GM20431 (cell line): ENCODE data around the gene ZNF805.
"Not testable (repeated sequence)": the region's sequence is repeated elsewhere in the genome, so short reads cannot be mapped to it uniquely, and the experiment has no call there.

Source experiments
- in situ Hi-C: fragments of 300-500 bp; cut with MseI, MboI; formaldehyde crosslinking; loops from one replicate; pipeline ENCODE4 v1.15.0; 2020; ENCODE audit warnings: low sequenced_read_pairs; ENCODE audit not compliant: unreplicated experiment

ZNF805 gene

DNA sequence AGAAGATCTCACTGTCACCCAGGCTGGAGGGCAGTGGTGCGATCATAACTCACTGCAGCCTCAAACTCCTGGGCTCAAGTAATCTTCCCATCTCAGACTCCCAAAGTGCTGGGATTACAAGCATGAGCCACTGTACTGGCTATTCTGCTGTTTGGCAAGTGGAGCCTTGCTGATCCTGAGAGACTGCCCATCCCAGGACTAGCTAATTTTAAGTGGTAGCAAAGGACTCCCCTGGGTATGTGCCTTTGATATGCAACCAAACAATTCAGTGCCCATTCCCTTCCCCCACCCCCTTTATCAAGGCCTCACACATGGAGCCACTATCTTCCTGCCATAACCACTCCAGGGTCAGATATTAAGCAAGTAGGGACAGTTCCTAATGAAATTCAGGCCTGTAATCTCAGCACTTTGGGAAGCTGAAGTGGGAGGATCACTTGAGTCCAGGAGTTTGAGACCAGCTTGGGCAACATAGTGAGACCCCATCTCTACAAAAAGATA is 22.9 kb downstream of the ZNF805 start:
- in situ Hi-C loops, result no loop called here

- in situ Hi-C loops, result no loop called here
Observed at GRCh38 chr19:57267291-57267690, 26.9 kb downstream of the ZNF805 start.

GRCh38 chr19:57269515-57270250 is 29.3 kb downstream of the ZNF805 start:
- in situ Hi-C loops, result no loop called here

DNA sequence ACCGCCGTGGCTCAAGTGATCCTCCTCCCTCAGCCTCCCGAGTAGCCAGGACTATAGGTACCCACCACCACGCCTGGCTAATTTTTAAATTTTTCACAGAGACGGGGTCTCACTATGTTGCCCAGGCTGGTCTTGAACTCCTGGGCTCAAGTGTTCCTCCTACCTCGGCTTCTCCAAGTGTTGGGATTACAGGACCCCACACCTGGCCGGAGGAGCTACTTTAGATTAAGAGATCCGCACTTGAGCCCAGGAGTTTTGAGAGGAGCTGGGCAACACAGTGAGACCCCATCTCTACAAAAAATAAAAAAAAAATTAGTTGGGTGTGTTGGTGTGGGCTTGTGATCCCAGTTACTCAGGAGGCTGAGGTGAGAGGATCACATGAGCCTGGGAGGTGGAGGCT is 30.8 kb downstream of the ZNF805 start:
- in situ Hi-C loops, result no loop called here

GRCh38 chr19:57273014-57273413 is 32.6 kb downstream of the ZNF805 start:
- in situ Hi-C loops, result no loop called here

GRCh38 chr19:57276430-57276829 is 36.0 kb downstream of the ZNF805 start:
- in situ Hi-C loops, result no loop called here

- in situ Hi-C loops, result not testable (repeated sequence)
Observed at GRCh38 chr19:57278481-57278880, 38.0 kb downstream of the ZNF805 start.

GRCh38 chr19:57279418-57280164 is 39.2 kb downstream of the ZNF805 start:
- in situ Hi-C loops, result no loop called here

DNA sequence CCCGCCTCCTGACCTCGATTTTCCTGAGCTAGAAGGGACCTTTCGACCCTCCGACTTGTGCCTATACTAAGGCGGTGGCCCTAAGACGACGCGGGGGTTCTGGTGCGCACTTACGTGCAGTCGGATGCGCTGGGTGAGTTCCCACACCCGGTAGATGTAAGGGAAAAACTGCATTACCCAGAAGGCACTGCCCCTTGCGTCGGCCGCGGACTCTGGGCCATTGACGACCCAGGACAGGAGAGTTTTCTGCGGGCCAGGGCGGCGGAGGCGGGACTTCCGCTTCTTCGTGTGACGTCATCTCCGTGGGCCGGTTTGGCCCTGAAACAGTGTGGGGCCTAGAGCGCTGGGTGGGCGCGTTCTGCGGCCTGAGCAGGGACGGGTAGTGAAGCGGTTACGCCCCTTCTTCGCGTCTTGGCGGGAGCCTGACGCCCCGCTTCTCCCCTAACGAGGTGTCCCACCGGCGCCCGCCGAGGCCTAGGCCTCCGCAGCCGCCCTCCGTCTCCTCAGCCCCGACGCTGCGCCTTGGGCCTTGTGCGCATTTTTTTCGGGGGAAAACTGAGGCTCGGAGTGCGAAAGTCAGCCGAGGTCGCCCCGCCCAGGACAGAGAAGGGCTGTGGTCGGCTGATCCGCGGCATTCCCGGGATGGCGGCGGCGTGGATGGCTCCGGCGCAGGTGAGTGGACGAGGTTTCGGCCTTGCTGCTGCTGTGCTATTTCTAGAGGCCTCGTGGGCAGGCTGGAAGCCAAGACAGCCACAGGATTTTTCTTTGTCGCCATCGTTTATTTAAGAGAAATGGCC is 39.9 kb downstream of the ZNF805 start, which contains the start of gene ZNF460:
TSS of gene ZNF460 (plus strand) at position 321 of the 797 bp plus-strand sequence. CDS start at position 643, 322 bp downstream.
- in situ Hi-C loops, result no loop called here

GRCh38 chr19:57280962-57281400 is 40.5 kb downstream of the ZNF805 start:
- in situ Hi-C loops, result no loop called here

DNA sequence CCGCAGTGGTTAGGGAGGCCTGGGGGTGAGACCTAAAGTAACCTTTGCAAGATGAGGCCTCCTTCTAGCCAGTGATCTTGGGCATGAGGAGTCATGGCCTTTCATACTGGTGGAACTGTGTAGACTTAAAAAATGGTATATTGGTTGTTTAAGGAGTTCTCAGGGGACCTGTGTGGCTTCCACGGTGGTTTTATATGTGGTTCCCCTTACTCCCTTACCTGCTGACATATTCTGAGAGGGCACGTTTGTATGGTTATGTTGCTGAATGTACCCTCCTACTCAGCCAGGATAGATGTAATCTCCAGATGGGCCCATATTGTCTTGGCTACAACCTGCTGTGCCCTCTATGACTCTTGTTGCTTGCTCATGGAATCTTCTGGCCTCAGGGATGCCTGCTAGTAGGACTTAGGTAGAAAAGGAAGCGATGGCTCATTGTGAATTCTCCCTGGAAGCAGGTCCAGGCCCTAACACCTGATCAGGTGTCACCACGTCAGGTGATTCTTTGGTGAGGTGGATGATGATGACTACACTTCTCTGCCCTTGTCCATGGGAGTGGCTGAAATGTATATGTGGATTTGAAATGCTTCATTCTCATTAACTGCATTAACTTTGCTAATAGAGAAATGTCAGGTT is 41.7 kb downstream of the ZNF805 start:
- in situ Hi-C loops, result no loop called here

DNA sequence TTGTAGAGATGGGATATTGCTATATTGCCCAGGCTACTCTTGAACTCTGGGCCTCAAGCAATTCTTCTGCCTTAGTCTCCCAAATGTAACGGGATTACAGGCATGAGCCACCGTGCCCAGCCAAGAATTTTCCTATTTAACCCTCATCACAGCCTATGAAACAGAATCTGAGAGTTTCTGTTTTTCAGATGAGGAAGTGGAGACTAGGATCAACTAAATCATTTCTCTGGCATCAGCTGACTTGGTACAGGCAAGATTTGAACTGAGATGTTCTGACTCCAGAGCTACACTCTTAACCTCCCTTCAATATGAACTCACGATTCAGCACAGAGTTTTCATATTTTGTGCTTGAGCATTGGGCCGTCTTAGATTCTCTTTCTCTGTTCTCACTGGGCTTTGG is 47.9 kb downstream of the ZNF805 start:
- in situ Hi-C loops, result no loop called here

- in situ Hi-C loops, result no loop called here
Observed at GRCh38 chr19:57290970-57291369, 50.5 kb downstream of the ZNF805 start.

GRCh38 chr19:57292547-57292946 is 52.1 kb downstream of the ZNF805 start:
- in situ Hi-C loops, result no loop called here

GRCh38 chr19:57293719-57294118 is 53.3 kb downstream of the ZNF805 start:
- in situ Hi-C loops, result no loop called here

GRCh38 chr19:57302020-57302465 is 61.6 kb downstream of the ZNF805 start:
- in situ Hi-C loops, result no loop called here

GRCh38 chr19:57302727-57303401 is 62.4 kb downstream of the ZNF805 start:
- in situ Hi-C loops, result no loop called here
